Activated naive CD8-positive, alpha-beta T cell treated with anti-CD3 and anti-CD28 coated beads for 36 hours (primary cell): ENCODE data around the gene SLC16A11. TPM values are rescaled to one million over a fixed set of nuclear protein-coding genes. Genes with fewer than 3 reads are reported as not detected.
"Not testable (repeated sequence)": the region's sequence is repeated elsewhere in the genome, so short reads cannot be mapped to it uniquely, and the experiment has no call there.

Experiments
- DNase-seq: peaks from one replicate; pipeline ENCODE4 v3.0.0; 2021
- H3K27ac Mint-ChIP-seq: one replicate; pipeline ENCODE4 v1.8.0; 2022; ENCODE audit warnings: mild to moderate bottlenecking, moderate library complexity, mixed read lengths
- H3K27me3 Mint-ChIP-seq: one replicate; pipeline ENCODE4 v1.8.0; 2022; ENCODE audit warnings: mild to moderate bottlenecking, mixed read lengths
- H3K36me3 Mint-ChIP-seq: one replicate; pipeline ENCODE4 v1.8.0; 2021; ENCODE audit warnings: mild to moderate bottlenecking, mixed read lengths
- H3K4me1 Mint-ChIP-seq: one replicate; pipeline ENCODE4 v1.8.0; 2021; ENCODE audit warnings: mixed read lengths
- H3K4me3 Mint-ChIP-seq: one replicate; pipeline ENCODE4 v1.8.0; 2022; ENCODE audit warnings: mild to moderate bottlenecking, moderate library complexity, mixed read lengths
- H3K9me3 Mint-ChIP-seq: one replicate; pipeline ENCODE4 v1.8.0; 2022; ENCODE audit warnings: mixed read lengths
- total RNA-seq, 2 experiments: library from RNA; stranded (reverse); gene quantifications; one replicate each; pipeline ENCODE4 v1.2.3, GENCODE V29; 2021

SLC16A11 gene
- total RNA-seq, 2 experiments from 2014 or later, result 1.5 to 1.8 TPM

DNA sequence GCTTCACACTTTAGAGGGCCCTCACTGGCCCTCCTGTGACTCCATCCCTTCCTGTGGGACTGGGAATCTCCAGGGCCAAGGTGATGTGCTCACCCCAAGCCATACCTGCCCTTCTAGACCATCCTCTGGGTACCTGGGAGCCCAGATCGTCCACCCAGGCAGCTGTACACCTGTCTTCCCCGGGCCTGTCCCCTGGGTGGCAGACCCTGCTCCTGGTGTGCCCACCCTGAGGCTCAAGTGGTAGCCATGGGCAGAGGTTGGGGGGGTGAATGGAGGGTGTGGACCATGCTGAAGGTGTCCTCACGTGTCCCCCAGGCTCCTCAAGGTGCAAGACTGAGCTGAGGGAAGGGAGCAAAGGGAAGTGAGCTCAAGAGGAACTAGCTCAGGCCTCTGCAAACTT is 26.8 kb upstream of the SLC16A11 start:
- H3K4me1 Mint-ChIP-seq, result no peaks in the 10 kb centered on the region
- peaks cover 12% of the 10 kb centered on the region for H3K9me3 Mint-ChIP-seq
- no peak overlapping the region for H3K4me3 Mint-ChIP-seq
- H3K27me3 Mint-ChIP-seq, result no peaks in the 10 kb centered on the region
- H3K36me3 Mint-ChIP-seq, result peaks cover 6% of the 10 kb centered on the region
- no peak for DNase-seq
- H3K27ac Mint-ChIP-seq, result no peak overlapping the region

DNA sequence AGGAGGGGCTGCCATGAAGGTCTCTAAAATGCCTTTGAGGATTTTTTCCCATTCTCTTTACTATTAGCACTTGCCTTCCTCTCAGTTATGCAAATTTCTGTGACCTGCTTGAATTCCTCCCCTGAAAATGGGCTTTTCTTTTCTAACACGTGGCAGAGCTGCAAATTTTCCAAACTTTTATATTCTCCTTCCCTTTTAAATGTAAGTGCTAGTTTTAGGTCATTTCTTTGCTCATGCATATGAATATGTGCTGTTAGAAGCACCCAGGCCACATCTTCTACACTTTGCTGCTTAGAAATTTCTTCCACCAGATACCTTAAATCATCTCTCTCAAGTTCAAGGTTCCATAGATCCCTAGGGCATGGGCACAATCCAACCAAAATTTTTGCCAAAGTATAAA is 24.4 kb upstream of the SLC16A11 start:
- no peak for DNase-seq
- no peak overlapping the region for H3K27ac Mint-ChIP-seq
- no peak overlapping the region for H3K4me3 Mint-ChIP-seq
- no peaks in the 10 kb centered on the region for H3K4me1 Mint-ChIP-seq
- peaks cover 12% of the 10 kb centered on the region for H3K9me3 Mint-ChIP-seq
- peaks cover 6% of the 10 kb centered on the region for H3K36me3 Mint-ChIP-seq
- H3K27me3 Mint-ChIP-seq, result no peaks in the 10 kb centered on the region

DNA sequence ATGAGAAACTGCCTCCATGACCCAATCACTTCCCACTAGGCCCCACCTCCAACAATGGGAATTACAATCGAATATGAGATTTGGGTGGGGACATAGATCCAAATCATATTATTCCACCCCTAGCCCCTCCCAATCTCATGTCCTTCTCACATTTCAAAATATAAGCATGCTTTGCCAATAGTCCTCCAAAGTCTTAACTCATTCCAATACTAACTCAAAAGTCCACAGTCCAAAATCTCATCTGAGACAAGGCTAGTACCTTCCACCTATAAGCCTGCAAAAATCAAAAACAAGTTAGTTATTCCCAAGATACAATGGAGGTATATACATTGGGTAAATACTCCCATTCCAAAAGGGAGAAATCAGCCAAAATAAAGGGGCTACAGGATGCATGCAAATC is 23.3 kb upstream of the SLC16A11 start:
- Mint-ChIP-seq H3K4me1 (no peaks in the 10 kb centered on the region), H3K36me3 (peaks cover 6% of the 10 kb centered on the region), H3K4me3 (no peak overlapping the region), H3K9me3 (peaks cover 12% of the 10 kb centered on the region), H3K27me3 (no peaks in the 10 kb centered on the region), H3K27ac (no peak overlapping the region)
- no peak for DNase-seq

DNA sequence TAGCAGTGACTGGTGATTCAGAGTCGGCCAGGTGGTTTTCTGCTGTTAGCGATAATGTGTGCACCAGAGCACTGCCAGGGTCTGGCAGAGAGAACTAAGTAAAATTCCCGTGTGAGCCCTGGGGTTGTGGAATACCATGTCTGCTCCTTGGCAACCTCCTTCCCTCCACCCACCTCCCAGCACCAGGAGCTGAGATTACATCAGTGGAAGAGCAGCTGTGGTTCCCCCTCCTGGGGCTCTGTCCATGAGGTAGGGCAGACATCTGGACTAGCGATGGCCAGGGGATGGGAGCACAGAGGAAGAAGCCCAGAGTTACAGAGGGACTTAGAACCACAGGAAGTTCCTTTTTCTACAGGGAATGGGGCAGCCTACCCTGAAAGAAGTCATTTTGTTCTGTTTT is 20.4 kb upstream of the SLC16A11 start:
- peaks cover 6% of the 10 kb centered on the region for H3K36me3 Mint-ChIP-seq
- DNase-seq, result no peak
- H3K4me1 Mint-ChIP-seq, result peaks cover 13% of the 10 kb centered on the region
- no peak overlapping the region for H3K27ac Mint-ChIP-seq
- no peaks in the 10 kb centered on the region for H3K27me3 Mint-ChIP-seq
- H3K9me3 Mint-ChIP-seq, result peaks cover 11% of the 10 kb centered on the region
- H3K4me3 Mint-ChIP-seq, result no peak overlapping the region

DNA sequence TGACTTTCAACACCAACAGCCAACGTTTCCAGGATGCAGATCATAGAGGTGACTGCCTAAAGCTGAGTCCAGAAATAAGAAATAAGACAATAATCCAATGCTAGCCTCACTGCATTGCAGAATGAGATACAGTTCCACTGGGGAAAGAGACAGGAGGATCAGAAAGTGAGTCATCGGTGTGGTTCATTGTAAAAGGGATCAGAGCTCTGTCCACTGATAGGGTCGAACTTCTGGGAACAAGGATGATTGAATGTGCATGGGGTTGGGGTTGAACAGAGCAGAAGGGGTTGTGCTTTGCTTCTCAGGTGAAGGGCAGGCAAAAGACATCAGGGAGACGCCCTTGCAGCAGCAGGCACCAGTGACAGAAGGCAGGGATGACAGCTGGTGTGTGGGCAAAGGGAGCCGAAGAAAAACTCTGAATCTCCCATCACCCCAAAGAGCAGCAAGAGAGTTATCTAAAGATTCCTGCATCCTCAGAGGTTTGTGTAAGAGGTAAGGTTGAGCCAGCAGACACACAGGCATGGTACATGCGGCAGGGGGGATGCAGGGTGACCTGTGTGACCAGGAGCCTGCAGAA is 19.7 kb upstream of the SLC16A11 start:
- no peak for DNase-seq
- H3K4me3 Mint-ChIP-seq, result no peak overlapping the region
- peaks cover 18% of the 10 kb centered on the region for H3K4me1 Mint-ChIP-seq
- peaks cover 5% of the 10 kb centered on the region for H3K9me3 Mint-ChIP-seq
- no peak overlapping the region for H3K27ac Mint-ChIP-seq
- peaks cover 5% of the 10 kb centered on the region for H3K36me3 Mint-ChIP-seq
- no peaks in the 10 kb centered on the region for H3K27me3 Mint-ChIP-seq

DNA sequence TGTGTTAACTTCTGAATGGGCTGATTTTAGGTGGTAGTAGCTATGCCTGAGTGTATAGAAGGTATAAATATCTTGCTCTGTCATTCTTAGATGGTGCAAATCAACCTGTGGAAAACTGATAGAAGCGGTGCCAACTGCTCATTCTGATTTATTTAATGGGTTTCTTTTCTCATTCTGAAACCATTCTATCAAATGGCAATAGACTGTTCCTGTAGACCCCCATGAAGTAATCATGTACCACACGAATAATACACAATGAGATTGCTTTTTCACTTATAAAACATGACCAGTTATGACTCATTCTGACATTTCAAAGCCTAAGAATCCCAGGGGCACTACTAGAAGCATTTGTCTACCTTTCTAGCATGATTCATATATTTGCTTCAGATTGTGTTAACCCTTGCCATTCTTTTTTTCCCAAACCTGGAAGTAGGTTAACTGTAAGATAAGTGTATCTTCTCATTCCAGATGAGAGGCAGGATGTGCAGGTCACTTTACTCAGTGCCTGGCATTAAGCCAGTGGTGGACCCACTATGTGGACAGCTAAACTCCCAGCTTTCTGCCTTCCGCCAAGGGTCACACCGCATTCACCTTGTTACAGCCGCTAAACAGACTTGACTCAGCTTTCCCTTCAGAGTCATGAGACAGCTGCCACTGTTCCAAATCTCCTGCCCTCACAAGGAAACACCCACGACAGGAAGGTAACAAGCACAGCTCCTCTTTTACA is 16.4 kb upstream of the SLC16A11 start:
- Mint-ChIP-seq H3K36me3 (no peaks in the 10 kb centered on the region), H3K4me1 (peaks cover 18% of the 10 kb centered on the region), H3K9me3 (no peaks in the 10 kb centered on the region), H3K4me3 (no peak overlapping the region), H3K27ac (peak overlapping the region; percentile 66), H3K27me3 (no peaks in the 10 kb centered on the region)
- no peak for DNase-seq

DNA sequence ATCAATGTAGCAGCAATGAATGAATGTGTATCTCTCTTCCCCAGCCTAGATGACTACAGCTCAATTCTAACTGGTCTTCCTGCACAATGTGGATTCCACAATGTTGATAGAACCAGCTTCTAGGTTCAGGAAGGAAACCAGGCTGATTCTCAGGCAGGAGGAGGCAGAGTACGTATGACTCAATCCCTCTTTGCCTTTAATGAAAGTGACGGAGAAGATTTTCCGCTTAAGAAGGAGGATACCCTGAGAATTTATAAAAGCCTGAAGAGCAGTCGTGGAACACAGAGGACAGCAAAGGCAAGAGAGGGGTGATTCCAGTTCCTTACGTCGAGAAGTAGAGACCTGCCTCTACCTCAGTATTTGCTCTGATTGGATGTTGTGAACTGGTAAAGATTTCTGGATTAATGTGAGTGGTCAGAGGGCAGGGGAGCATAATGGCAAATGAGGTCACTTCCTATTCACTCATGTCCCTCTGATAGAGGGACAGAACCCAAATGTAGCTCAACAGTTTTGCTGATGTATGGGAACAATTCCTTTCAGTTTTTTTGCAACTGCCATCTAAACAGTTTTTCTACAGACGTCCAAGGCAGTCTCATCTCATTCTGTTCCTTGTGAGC is 15.0 kb upstream of the SLC16A11 start:
- H3K4me1 Mint-ChIP-seq, result peaks cover 18% of the 10 kb centered on the region
- H3K36me3 Mint-ChIP-seq, result no peaks in the 10 kb centered on the region
- H3K9me3 Mint-ChIP-seq, result no peaks in the 10 kb centered on the region
- no peak overlapping the region for H3K27ac Mint-ChIP-seq
- DNase-seq, result no peak
- H3K27me3 Mint-ChIP-seq, result no peaks in the 10 kb centered on the region
- H3K4me3 Mint-ChIP-seq, result no peak overlapping the region

DNA sequence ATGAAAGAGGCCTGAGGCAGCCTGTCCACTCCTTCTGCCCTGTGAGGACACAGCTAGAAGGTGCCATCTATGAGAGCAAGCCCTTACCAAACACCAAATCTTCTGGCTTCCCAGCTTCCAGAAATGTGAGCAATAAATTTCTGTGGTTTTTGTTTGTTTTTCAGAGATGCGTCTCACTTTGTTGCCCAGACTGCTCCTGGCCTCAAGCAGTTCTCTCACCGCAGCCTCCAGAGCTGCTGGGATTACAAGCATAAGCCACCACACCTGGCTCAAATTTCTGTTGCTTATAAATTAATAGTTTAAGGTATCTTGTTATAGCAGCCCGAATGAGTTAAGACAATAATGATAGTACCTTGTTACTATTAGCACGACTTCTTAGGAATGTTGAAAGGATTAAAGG is 12.5 kb upstream of the SLC16A11 start:
- Mint-ChIP-seq H3K9me3 (no peaks in the 10 kb centered on the region), H3K36me3 (no peaks in the 10 kb centered on the region), H3K27me3 (no peaks in the 10 kb centered on the region), H3K27ac (no peak overlapping the region), H3K4me1 (peaks cover 17% of the 10 kb centered on the region), H3K4me3 (no peak overlapping the region)
- DNase-seq, result no peak

DNA sequence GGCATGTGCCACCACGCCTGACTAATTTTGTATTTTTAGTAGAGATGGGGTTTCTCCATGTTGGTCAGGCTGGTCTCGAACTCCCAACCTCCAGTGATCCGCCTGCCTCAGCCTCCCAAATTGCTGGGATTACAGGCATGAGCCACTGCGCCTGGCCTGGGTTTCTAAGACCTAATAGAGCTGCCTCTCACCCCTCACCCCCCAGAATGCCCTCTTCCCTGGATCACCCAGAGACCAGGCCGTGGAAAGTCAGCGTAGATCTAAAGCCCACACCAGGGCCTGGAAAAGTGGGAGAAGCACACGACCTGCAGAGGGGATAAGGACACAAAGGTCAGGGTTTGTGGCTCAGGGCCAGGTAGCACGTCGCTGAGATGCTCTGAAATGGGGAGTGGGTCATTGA is 6.7 kb upstream of the SLC16A11 start:
- not testable (repeated sequence) for H3K9me3 Mint-ChIP-seq, H3K36me3 Mint-ChIP-seq, H3K27me3 Mint-ChIP-seq, DNase-seq, H3K27ac Mint-ChIP-seq, H3K4me3 Mint-ChIP-seq
- peaks cover 11% of the 10 kb centered on the region for H3K4me1 Mint-ChIP-seq

DNA sequence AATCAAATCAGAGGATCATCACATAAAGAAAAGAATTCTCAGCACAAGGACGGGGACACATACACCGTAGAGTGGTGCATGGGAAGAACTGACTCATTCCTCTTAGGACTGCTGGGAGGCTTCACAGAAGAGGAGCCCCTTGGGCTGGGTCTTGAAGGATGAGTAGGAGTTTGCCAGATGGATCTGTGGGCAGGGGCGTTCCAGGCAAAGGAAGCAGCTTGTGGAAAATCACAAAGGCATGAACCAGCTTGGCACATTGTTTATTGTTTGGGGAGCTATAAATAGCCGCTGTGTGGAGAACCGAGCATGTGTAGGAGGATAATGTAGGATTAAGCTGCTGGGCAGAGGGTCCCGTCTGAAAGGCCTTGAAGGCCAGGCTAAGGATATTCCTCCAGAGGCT is 5.1 kb upstream of the SLC16A11 start:
- Mint-ChIP-seq H3K9me3 (no peaks in the 10 kb centered on the region), H3K27me3 (no peaks in the 10 kb centered on the region), H3K4me1 (peaks cover 11% of the 10 kb centered on the region), H3K27ac (no peak overlapping the region), H3K36me3 (no peaks in the 10 kb centered on the region), H3K4me3 (no peak overlapping the region)
- no peak for DNase-seq

DNA sequence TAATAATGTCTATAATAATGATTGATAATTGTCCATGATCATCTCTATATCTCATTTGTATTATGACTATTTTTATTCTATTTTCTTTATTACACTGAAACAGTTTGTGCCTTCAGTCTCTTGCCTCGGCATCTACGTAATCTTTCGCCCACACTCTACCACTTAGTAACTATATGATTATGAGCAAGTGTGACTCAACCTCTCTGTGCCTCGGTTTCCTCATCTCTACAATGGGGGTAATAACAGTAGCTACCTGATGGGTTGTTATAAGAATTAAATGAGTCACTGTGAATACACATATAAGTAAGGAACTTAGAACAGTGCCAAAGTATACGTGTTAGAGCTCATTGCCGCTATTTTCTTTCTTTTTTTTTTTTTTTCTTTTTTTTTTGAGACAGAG is 3.7 kb upstream of the SLC16A11 start:
- H3K27ac Mint-ChIP-seq, result no peak overlapping the region
- no peak overlapping the region for H3K4me3 Mint-ChIP-seq
- no peak for DNase-seq

DNA sequence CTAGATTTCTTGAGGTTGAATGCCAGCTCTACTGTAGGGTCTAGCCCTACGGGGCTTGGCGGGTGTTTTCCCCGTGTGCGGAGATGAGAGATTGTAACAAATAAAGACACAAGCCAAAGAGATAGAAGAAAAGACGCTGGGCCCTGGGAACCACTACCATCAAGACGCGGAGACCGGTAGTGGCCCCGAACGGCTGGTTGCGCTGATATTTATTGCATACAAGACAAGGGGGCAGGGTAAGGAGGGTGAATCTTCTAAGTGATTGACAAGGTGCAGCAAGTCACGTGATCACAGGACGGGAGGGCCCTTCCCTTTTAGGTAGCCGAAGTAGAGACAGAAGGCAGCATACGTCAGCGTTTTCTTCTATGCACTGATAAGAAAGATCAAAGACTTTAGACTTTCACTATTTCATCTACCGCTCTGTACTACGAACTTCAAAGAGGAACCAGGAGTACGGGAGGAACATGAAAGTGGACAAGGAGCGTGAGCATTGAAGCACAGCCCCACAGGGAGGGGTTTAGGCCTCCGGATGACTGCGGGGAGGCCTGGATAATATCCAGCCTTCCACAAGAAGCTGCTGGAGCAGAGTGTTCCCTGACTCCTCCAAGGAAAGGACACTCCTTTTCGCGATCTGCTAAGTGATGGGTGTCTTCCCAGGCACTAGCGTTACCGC is 3.0 kb upstream of the SLC16A11 start:
- H3K27me3 Mint-ChIP-seq, H3K36me3 Mint-ChIP-seq, H3K9me3 Mint-ChIP-seq: not testable (repeated sequence)
- H3K4me1 Mint-ChIP-seq, result peaks cover 19% of the 10 kb centered on the region
- DNase-seq, result peak; percentile 68
- peak overlapping the region; percentile 73 for H3K4me3 Mint-ChIP-seq
- peak overlapping the region; percentile 32 for H3K27ac Mint-ChIP-seq

More for the DNA sequence above, 3.7 kb upstream of the SLC16A11 start:
- no peaks in the 10 kb centered on the region for H3K9me3 Mint-ChIP-seq
- peaks cover 14% of the 10 kb centered on the region for H3K4me1 Mint-ChIP-seq
- H3K36me3 Mint-ChIP-seq, result no peaks in the 10 kb centered on the region
- no peaks in the 10 kb centered on the region for H3K27me3 Mint-ChIP-seq

DNA sequence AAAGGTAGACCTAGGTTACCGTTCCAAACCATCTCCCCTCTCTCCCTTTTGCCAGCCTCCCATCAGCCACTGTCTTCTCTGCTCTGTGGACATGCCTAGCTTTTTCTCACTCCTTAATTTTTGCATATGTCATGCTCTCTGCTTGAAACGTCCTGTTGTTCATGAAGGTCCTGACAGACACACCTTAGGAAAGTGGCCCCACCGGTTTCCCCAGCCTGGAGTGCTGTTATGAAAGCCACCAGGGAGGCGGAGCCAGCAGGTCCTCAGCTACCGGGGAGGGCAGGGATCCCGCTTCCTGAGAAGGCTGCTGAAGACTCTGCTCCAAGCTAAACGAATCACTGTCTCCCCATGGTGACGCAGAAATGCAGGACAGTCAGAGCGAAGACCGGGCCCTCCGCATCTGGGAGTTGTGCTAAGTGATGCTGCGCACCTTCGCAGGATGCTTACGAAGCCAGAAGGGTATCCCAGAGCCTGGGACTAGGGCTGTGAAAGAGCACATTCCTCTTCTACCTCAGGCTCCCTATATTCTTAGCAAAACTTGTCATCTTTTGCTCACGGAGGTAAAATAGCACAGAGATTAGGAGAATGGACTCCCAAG is 2.3 kb upstream of the SLC16A11 start:
- H3K4me1 Mint-ChIP-seq, result peaks cover 23% of the 10 kb centered on the region
- no peaks in the 10 kb centered on the region for H3K27me3 Mint-ChIP-seq
- H3K36me3 Mint-ChIP-seq, result no peaks in the 10 kb centered on the region
- no peak overlapping the region for H3K27ac Mint-ChIP-seq
- DNase-seq, result peak; percentile 27
- H3K4me3 Mint-ChIP-seq, result peak overlapping the region; percentile 73
- no peaks in the 10 kb centered on the region for H3K9me3 Mint-ChIP-seq

DNA sequence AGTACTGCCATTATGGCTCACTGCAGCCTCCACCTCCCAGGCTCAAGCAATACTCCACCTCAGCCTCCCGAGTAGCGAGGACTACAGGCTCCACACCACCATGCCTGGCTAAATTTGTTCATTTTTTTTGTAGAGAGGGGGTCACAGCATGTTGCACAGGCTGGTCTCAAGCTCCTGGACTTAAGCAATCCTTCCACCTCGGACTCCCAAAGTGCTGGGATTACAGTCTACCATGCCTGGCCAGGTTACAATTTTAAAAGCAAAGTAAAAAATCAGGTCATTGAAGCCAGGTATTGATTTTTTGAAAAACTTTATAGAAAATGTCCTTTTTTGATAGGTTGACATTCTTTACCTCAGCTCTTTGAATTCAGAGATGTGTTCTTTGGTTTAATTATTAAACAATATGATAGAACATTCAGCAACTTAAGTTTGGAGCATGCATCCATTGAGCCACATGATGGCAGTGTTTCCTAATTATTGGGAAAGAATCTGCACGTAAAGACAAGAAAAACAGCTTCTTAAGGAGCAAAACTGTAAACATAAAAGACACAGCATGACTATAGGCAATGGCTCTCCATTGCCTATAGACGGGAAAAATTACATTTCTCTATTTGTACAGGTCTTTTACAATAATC is 1.7 kb upstream of the SLC16A11 start:
- Mint-ChIP-seq H3K27me3 (no peaks in the 10 kb centered on the region), H3K9me3 (no peaks in the 10 kb centered on the region), H3K36me3 (no peaks in the 10 kb centered on the region), H3K4me3 (peak overlapping the region; percentile 73), H3K4me1 (peaks cover 23% of the 10 kb centered on the region), H3K27ac (no peak overlapping the region)
- DNase-seq, result peak; percentile 21

DNA sequence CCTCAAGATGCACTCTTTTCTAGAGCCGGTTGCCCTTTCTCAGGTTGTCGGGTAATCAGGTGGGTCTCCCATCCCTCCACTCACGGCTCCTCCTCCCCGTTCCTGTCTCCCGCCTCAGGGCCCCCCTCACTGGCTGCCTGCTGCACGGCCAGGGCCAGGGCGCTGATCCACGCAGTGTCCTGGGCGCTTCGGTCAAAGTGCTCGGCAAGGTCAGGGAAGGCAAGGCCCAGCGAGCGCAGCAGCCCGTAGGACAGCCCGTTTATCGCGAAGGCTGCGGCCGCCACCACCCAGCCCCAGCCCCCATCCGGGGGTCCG is 753 bp downstream of the SLC16A11 start:
- peak; percentile 17 for DNase-seq
- no peaks in the 10 kb centered on the region for H3K9me3 Mint-ChIP-seq
- peak overlapping the region; percentile 84 for H3K27ac Mint-ChIP-seq
- peaks cover 28% of the 10 kb centered on the region for H3K4me1 Mint-ChIP-seq
- no peaks in the 10 kb centered on the region for H3K36me3 Mint-ChIP-seq
- H3K27me3 Mint-ChIP-seq, result no peaks in the 10 kb centered on the region
- peak overlapping the region; percentile 79 for H3K4me3 Mint-ChIP-seq
